Adrenal gland (tissue), 12 donors: ENCODE results near the gene DLX3. TPM values are rescaled to one million over a fixed set of nuclear protein-coding genes. Genes with fewer than 3 reads are reported as not detected.

Experiments
- DNase-seq, 7 donors: peaks; one replicate each; pipeline ENCODE4 v3.0.0-alpha.2; 2019 to 2020
- H3K27ac ChIP-seq, 5 donors: fragments of 200-600 bp; sonication (generic) in 4 of 5; 1 replicate in 3 of 5; 2 replicates in 2 of 5; pipeline versions ENCODE4 v1.5.1 to v1.8.0; 2016 to 2020; ENCODE audit warnings: mild to moderate bottlenecking in 1 of 5
- H3K27me3 ChIP-seq: fragments of 200-600 bp; 2 replicates; pipeline ENCODE4 v1.8.0; 2021
- H3K36me3 ChIP-seq, 2 donors: fragments of 200-600 bp; replicated peaks in 1 of 2; 1 replicate in 1 of 2; 2 replicates in 1 of 2; pipeline versions ENCODE4 v1.5.1 to v1.8.0; 2018 to 2022
- H3K4me1 ChIP-seq, 2 donors: fragments of 200-600 bp; replicated peaks in 1 of 2; 1 replicate in 1 of 2; 2 replicates in 1 of 2; pipeline versions ENCODE4 v1.5.1 to v1.8.0; 2018 to 2021
- H3K4me3 ChIP-seq, 4 donors: fragments of 200-600 bp; sonication (generic) in 3 of 4; one replicate each; pipeline ENCODE4 v1.5.1; 2016 to 2018
- H3K9me3 ChIP-seq, 3 donors: fragments of 200-600 bp; sonication (generic) in 1 of 3; replicated peaks in 1 of 3; 1 replicate in 2 of 3; 2 replicates in 1 of 3; pipeline versions ENCODE4 v1.5.1 to v1.8.0; 2016 to 2021
- CTCF ChIP-seq, 6 experiments: fragments of 450-650 bp in 4 of 6; fragments of 200-600 bp in 2 of 6; sonication (generic) in 1 of 6; IDR thresholded peaks; 1 replicate in 5 of 6; 2 replicates in 1 of 6; pipeline versions ENCODE4 v1.5.1 to v1.8.0; 2016 to 2021; ENCODE audit warnings: antibody characterized with exemption in 6 of 6, mild to moderate bottlenecking in 2 of 6, moderate library complexity in 1 of 6
- POLR2A ChIP-seq, 2 donors: fragments of 450-650 bp; IDR thresholded peaks; one replicate each; pipeline ENCODE4 v1.6.1; 2017; ENCODE audit warnings: antibody characterized with exemption in 2 of 2, mild to moderate bottlenecking in 2 of 2, moderate library complexity in 1 of 2
- WGBS, 4 donors: extraction: QIAGEN DNeasy Blood & Tissue Kit in 2 of 4; methylation state at CpG; one replicate each; pipeline versions ENCODE4 v1.1.5 to v1.1.7; 2013 to 2017; 5-methylcytosine and 5-hydroxymethylcytosine counted together
- intact Hi-C, 2 donors: fragments of 100-400 bp; cut with DNase I; formaldehyde crosslinking; loops; one replicate each; pipeline versions ENCODE4 v1.14.1 to v1.15.0; 2022 to 2023
- polyA plus RNA-seq, 3 donors: library from polyadenylated mRNA; stranded (reverse); fragments of 200-250 nt in 2 of 3; fragments of 350-450 nt in 1 of 3; fragmentation: Illumina TruSeq in 1 of 3; extraction: RNeasy Lipid Tissue Mini Kit (QIAGEN cat#74804) in 1 of 3; gene quantifications; one replicate each; pipeline ENCODE4 v1.2.3, GENCODE V29; 2013 to 2014
- total RNA-seq, 9 donors: library from RNA; depleted of rRNA in 4 of 9; stranded (reverse); fragments of >200 nt in 4 of 9; fragments of 120-200 nt in 1 of 9; fragmentation: NEBNext Ultra II Directional in 1 of 9; extraction: Animal tissue kit (Norgen Biotek cat#: 25700) in 1 of 9; gene quantifications; one replicate each; pipeline versions ENCODE4 v1.1.0 to v1.2.4, GENCODE V29; 2013 to 2023
- donor health status: healthy with polysubstance abuse.
- donor health status: Bipolar disorder and iron deficiency.
- donor health status: DM: yes; HTN: yes; CAD: no.
- donor health status: DM: no; HTN: no; CAD: no.
- donor health status: DM: no; HTN: no; CAD: no.
- donor health status: DM: yes; HTN: yes; CAD: no.

Gene DLX3
- total and polyA plus RNA-seq, 12 donors = 0.07 to 0.83 (median 0.36) TPM; not detected in 4

GRCh38 chr17:50027172-50027880 lies 32.3 kb upstream of the DLX3 start:
- Histone ChIP-seq H3K4me1 (peaks cover 12 to 13% of the 10 kb centered on the region in 2 donors), H3K4me3 (peak overlapping the region in 1 of 4 donors; percentile 41), H3K36me3 (no peaks in the 10 kb centered on the region), H3K27me3 (no peaks in the 10 kb centered on the region), H3K9me3 (no peaks in the 10 kb centered on the region), H3K27ac (peak overlapping the region in 3 of 5 donors; percentile 48 to 83 (median 75))
- peak in 2 of 6 experiments; percentile 15 to 22 for TF ChIP-seq CTCF (IDR thresholded peaks at IDR 0.05)
- TF ChIP-seq POLR2A (IDR thresholded peaks at IDR 0.05) = no peak
- peak; percentile 80 to 95 (median 91) for DNase-seq
- intact Hi-C loops = loop anchor here (2.0 to 5.0 kb wide), 2 partner anchors 45 to 61 kb away; no protein-coding TSS in a partner anchor
- 1 to 2% (median 2%) methylated on average over 11 to 27 of the region's 27 CpGs for WGBS, 4 donors

GRCh38 chr17:50026837-50027171 lies 31.8 kb upstream of the DLX3 start:
- DNase-seq = peak; percentile 76 to 97 (median 90)
- intact Hi-C loops = loop anchor here (2.0 to 5.0 kb wide), 2 partner anchors 45 to 62 kb away; no protein-coding TSS in a partner anchor
- H3K4me3 ChIP-seq = peak overlapping the region in 1 of 4 donors; percentile 41

GRCh38 chr17:50026046-50026675 lies 31.1 kb upstream of the DLX3 start:
- intact Hi-C loops = loop anchor here (2.0 to 5.0 kb wide), 2 partner anchors 46 to 63 kb away; no protein-coding TSS in a partner anchor
- peaks cover 12 to 13% of the 10 kb centered on the region in 2 donors for H3K4me1 ChIP-seq
- peak in 1 of 7 donors; percentile 41 for DNase-seq
- no peaks in the 10 kb centered on the region for H3K27me3 ChIP-seq
- no peaks in the 10 kb centered on the region for H3K9me3 ChIP-seq
- peak overlapping the region in 1 of 5 donors; percentile 8 for H3K27ac ChIP-seq
- H3K36me3 ChIP-seq = no peaks in the 10 kb centered on the region
- TF ChIP-seq CTCF (IDR thresholded peaks at IDR 0.05) = no peak
- H3K4me3 ChIP-seq = no peak overlapping the region
- WGBS, 4 donors = 54 to 67% (median 60%) methylated on average over 6 to 8 of the region's 8 CpGs

More at GRCh38 chr17:50026837-50027171, 31.8 kb upstream of the DLX3 start:
- H3K9me3 ChIP-seq = no peaks in the 10 kb centered on the region
- H3K27me3 ChIP-seq = no peaks in the 10 kb centered on the region
- TF ChIP-seq POLR2A (IDR thresholded peaks at IDR 0.05) = no peak
- TF ChIP-seq CTCF (IDR thresholded peaks at IDR 0.05) = peak; percentile 93 to 99 (median 97)
- H3K27ac ChIP-seq = peak overlapping the region in 1 of 5 donors; percentile 83
- H3K4me1 ChIP-seq = peaks cover 12 to 13% of the 10 kb centered on the region in 2 donors
- WGBS, 4 donors = 1 to 5% (median 1%) methylated on average over 6 of the region's 6 CpGs
- no peaks in the 10 kb centered on the region for H3K36me3 ChIP-seq

GRCh38 chr17:50024808-50025207 lies 29.8 kb upstream of the DLX3 start:
- Histone ChIP-seq H3K27me3 (no peaks in the 10 kb centered on the region), H3K9me3 (no peaks in the 10 kb centered on the region), H3K27ac (no peak overlapping the region), H3K4me1 (peaks cover 12 to 13% of the 10 kb centered on the region in 2 donors), H3K36me3 (no peaks in the 10 kb centered on the region), H3K4me3 (no peak overlapping the region)
- DNase-seq = no peak
- TF ChIP-seq CTCF (IDR thresholded peaks at IDR 0.05) = no peak
- no peak for TF ChIP-seq POLR2A (IDR thresholded peaks at IDR 0.05)
- 33 to 54% (median 38%) methylated on average over 5 to 7 of the region's 7 CpGs for WGBS, 4 donors
- intact Hi-C loops = loop anchor here in 1 of 2 donors (5.0 kb wide), 1 partner anchor 47 kb away; no protein-coding TSS in a partner anchor
